WTC11 (cell line): Measurements from ENCODE around the gene MYOG. TPM values are rescaled to one million over a fixed set of nuclear protein-coding genes. Genes with fewer than 3 reads are reported as not detected.

Experiments used
- ATAC-seq: fragments of 200-7000 bp; cut with Tn5 transposase; 2 replicates; pipeline ENCODE4 v1.10.0; 2021; ENCODE audit warnings: mild to moderate bottlenecking, moderate library complexity
- CTCF ChIA-PET: fragments of 300-600 bp; sonication (Branson Sonifier 250); formaldehyde crosslinking; loops from one replicate; lab custom pipeline; 2021; ENCODE audit warnings: antibody characterized with exemption; lab: Charles Lee
- POLR2A ChIA-PET: fragments of 350-600 bp; sonication (Branson Sonifier 250); formaldehyde crosslinking; loops from one replicate; lab custom pipeline; 2021; ENCODE audit warnings: antibody characterized with exemption; lab: Charles Lee
- DNase-seq: peaks from one replicate; pipeline ENCODE4 v3.0.0; 2021; ENCODE audit warnings: low spot score
- H3K27ac Mint-ChIP-seq: 2 replicates; pipeline ENCODE4 v1.8.0; 2021; ENCODE audit warnings: mixed read lengths
- H3K27me3 Mint-ChIP-seq: 2 replicates; pipeline ENCODE4 v1.8.0; 2021; ENCODE audit warnings: low read depth, mild to moderate bottlenecking, moderate library complexity, mixed read lengths
- H3K36me3 Mint-ChIP-seq: 2 replicates; pipeline ENCODE4 v1.8.0; 2021; ENCODE audit warnings: mixed read lengths
- H3K4me1 Mint-ChIP-seq: 2 replicates; pipeline ENCODE4 v1.8.0; 2022; ENCODE audit warnings: mixed read lengths
- H3K4me3 Mint-ChIP-seq: 2 replicates; pipeline ENCODE4 v1.8.0; 2021; ENCODE audit warnings: mild to moderate bottlenecking, moderate library complexity, mixed read lengths
- H3K9me3 Mint-ChIP-seq: 2 replicates; pipeline ENCODE4 v1.8.0; 2021; ENCODE audit warnings: mixed read lengths
- ATF1 ChIP-seq: sonication (generic); formaldehyde crosslinking; IDR thresholded peaks from 2 replicates; pipeline ENCODE4 v1.8.1; 2023; ENCODE audit warnings: mild to moderate bottlenecking, moderate library complexity, missing genetic modification reagents
- E2F4 ChIP-seq: sonication (generic); formaldehyde crosslinking; IDR thresholded peaks from 2 replicates; pipeline ENCODE4 v1.8.1; 2022; ENCODE audit warnings: low read depth, mild to moderate bottlenecking, moderate library complexity, missing genetic modification reagents, borderline replicate concordance
- ETV6 ChIP-seq: sonication (generic); formaldehyde crosslinking; IDR thresholded peaks from 2 replicates; pipeline ENCODE4 v1.8.1; 2022; ENCODE audit warnings: mild to moderate bottlenecking, missing genetic modification reagents
- GABPB1 ChIP-seq: sonication (generic); formaldehyde crosslinking; IDR thresholded peaks from 2 replicates; pipeline ENCODE4 v1.8.1; 2023; ENCODE audit warnings: mild to moderate bottlenecking, missing genetic modification reagents
- GTF2I ChIP-seq: fragments of 250-450 bp; sonication (Bioruptor Pico); conservative IDR thresholded peaks from 2 replicates; pipeline ENCODE4 v1.4.0; 2021; ENCODE audit warnings: mild to moderate bottlenecking
- HMGA2 ChIP-seq: fragments of 250-450 bp; sonication (Bioruptor Pico); IDR thresholded peaks from 2 replicates; pipeline ENCODE4 v1.4.0; 2021; ENCODE audit warnings: mild to moderate bottlenecking, moderate library complexity
- IRF2 ChIP-seq: sonication (generic); formaldehyde crosslinking; IDR thresholded peaks from 2 replicates; pipeline ENCODE4 v1.8.0; 2022; ENCODE audit warnings: low read depth, missing genetic modification reagents, borderline replicate concordance
- MAX ChIP-seq: sonication (generic); formaldehyde crosslinking; IDR thresholded peaks from 2 replicates; pipeline ENCODE4 v1.8.0; 2022; ENCODE audit warnings: mild to moderate bottlenecking, missing genetic modification reagents
- MXD4 ChIP-seq: fragments of 250-450 bp; sonication (Bioruptor Pico); IDR thresholded peaks from 2 replicates; pipeline ENCODE4 v1.8.0; 2021; ENCODE audit warnings: mild to moderate bottlenecking, moderate library complexity, borderline replicate concordance
- NR1H2 ChIP-seq: sonication (generic); formaldehyde crosslinking; IDR thresholded peaks from 2 replicates; pipeline ENCODE4 v1.9.0; 2021; ENCODE audit warnings: mild to moderate bottlenecking, moderate library complexity, missing genetic modification reagents
- SOX15 ChIP-seq: fragments of 250-450 bp; sonication (Bioruptor Pico); IDR thresholded peaks from 2 replicates; pipeline ENCODE4 v1.9.0; 2021; ENCODE audit warnings: mild to moderate bottlenecking
- SP1 ChIP-seq: sonication (generic); formaldehyde crosslinking; conservative IDR thresholded peaks from 2 replicates; pipeline ENCODE4 v1.8.1; 2022; ENCODE audit warnings: missing genetic modification reagents
- TCF7 ChIP-seq: sonication (generic); formaldehyde crosslinking; IDR thresholded peaks from 2 replicates; pipeline ENCODE4 v1.8.0; 2022; ENCODE audit warnings: mild to moderate bottlenecking, low read depth, missing genetic modification reagents, moderate library complexity
- ZBTB21 ChIP-seq: sonication (generic); formaldehyde crosslinking; IDR thresholded peaks from 2 replicates; pipeline ENCODE4 v1.8.1; 2023; ENCODE audit warnings: mild to moderate bottlenecking, missing genetic modification reagents, borderline replicate concordance
- ZNF281 ChIP-seq: sonication (generic); formaldehyde crosslinking; IDR thresholded peaks from 2 replicates; pipeline ENCODE4 v1.8.0; 2023; ENCODE audit warnings: mild to moderate bottlenecking, missing genetic modification reagents
- ZNF396 ChIP-seq: fragments of 250-450 bp; sonication (Bioruptor Pico); IDR thresholded peaks from 2 replicates; pipeline ENCODE4 v1.8.0; 2021; ENCODE audit warnings: mild to moderate bottlenecking, moderate library complexity, borderline replicate concordance
- ZNF425 ChIP-seq: fragments of 250-450 bp; sonication (Bioruptor Pico); conservative IDR thresholded peaks from 2 replicates; pipeline ENCODE4 v1.9.0; 2021; ENCODE audit warnings: mild to moderate bottlenecking
- ZSCAN18 ChIP-seq: fragments of 250-450 bp; sonication (Bioruptor Pico); IDR thresholded peaks from 2 replicates; pipeline ENCODE4 v2.1.2; 2022; ENCODE audit warnings: mild to moderate bottlenecking, moderate library complexity
- total RNA-seq: library from RNA; stranded (reverse); gene quantifications from 3 replicates; pipeline ENCODE4 v1.2.3, GENCODE V29; 2021

Gene MYOG
- total RNA-seq, 1 experiment from 2014 or later = not detected

GRCh38 chr1:203063287-203063686 is 22.5 kb downstream of the MYOG start:
- Mint-ChIP-seq H3K4me3 (no peak overlapping the region), H3K36me3 (peaks cover 49% of the 10 kb centered on the region), H3K27me3 (no peaks in the 10 kb centered on the region), H3K4me1 (peaks cover 9% of the 10 kb centered on the region), H3K27ac (no peak overlapping the region), H3K9me3 (peaks cover 5% of the 10 kb centered on the region)
- TF ChIP-seq E2F4 (no peak), GTF2I (CRISPR knock-in tag) (no peak), ETV6 (CRISPR knock-in tag) (no peak), ZNF396 (CRISPR knock-in tag) (no peak), SOX15 (no peak), NR1H2 (CRISPR knock-in tag) (no peak), MAX (CRISPR knock-in tag) (no peak), HMGA2 (CRISPR knock-in tag) (no peak), ZNF281 (no peak)
- POLR2A ChIA-PET = interaction anchor here (0.6 kb wide), 1 partner anchor 818 kb away, joined by 4 read pairs; no protein-coding TSS in a partner anchor
- CTCF ChIA-PET = interaction anchor here (1.0 to 14.4 kb wide), 5 partner anchors 9 to 204 kb away, joined by 3 to 121 read pairs (median 4); no protein-coding TSS in a partner anchor
- DNase-seq (no peak), ATAC-seq (no peak)

- Mint-ChIP-seq H3K4me1 (peaks cover 14% of the 10 kb centered on the region), H3K9me3 (peaks cover 5% of the 10 kb centered on the region), H3K27me3 (no peaks in the 10 kb centered on the region), H3K27ac (no peak overlapping the region), H3K36me3 (peaks cover 44% of the 10 kb centered on the region), H3K4me3 (no peak overlapping the region)
- ATAC-seq (no peak), DNase-seq (no peak)
- POLR2A ChIA-PET = no interaction called here
- TF ChIP-seq SP1 (no peak), TCF7 (no peak), GABPB1 (CRISPR knock-in tag) (no peak), IRF2 (no peak), ZBTB21 (CRISPR knock-in tag) (no peak), ZNF425 (no peak), ATF1 (CRISPR knock-in tag) (no peak), MAX (CRISPR knock-in tag) (no peak), ZSCAN18 (CRISPR knock-in tag) (no peak), MXD4 (CRISPR knock-in tag) (no peak)
- CTCF ChIA-PET = interaction anchor here (14.4 kb wide), 1 partner anchor 20 kb away, joined by 121 read pairs; no protein-coding TSS in a partner anchor
Measured at GRCh38 chr1:203060115-203060514, 25.7 kb downstream of the MYOG start.
